Transverse colon (tissue), 3 donors: ENCODE results near the gene PRSS48.

Experiments
- EP300 ChIP-seq: sonication (generic); formaldehyde crosslinking; IDR thresholded peaks from one replicate; pipeline ENCODE4 v1.6.1; 2017; ENCODE audit warnings: antibody characterized with exemption, low read depth
- POLR2A ChIP-seq: fragments of 450-650 bp; IDR thresholded peaks from one replicate; pipeline ENCODE4 v1.6.1; 2016; ENCODE audit warnings: antibody characterized with exemption, mild to moderate bottlenecking, moderate library complexity
- TF ChIP-seq, protein P1 (sequence below), 5 experiments: fragments of 200-600 bp in 3 of 5; fragments of 450-650 bp in 2 of 5; sonication (generic) in 3 of 5; IDR thresholded peaks; 1 replicate in 2 of 5; 2 replicates in 3 of 5; pipeline ENCODE4 v1.5.1; 2016 to 2017; ENCODE audit warnings: antibody characterized with exemption in 5 of 5, inconsistent platforms in 3 of 5, mild to moderate bottlenecking in 2 of 5, moderate library complexity in 1 of 5

DNA sequence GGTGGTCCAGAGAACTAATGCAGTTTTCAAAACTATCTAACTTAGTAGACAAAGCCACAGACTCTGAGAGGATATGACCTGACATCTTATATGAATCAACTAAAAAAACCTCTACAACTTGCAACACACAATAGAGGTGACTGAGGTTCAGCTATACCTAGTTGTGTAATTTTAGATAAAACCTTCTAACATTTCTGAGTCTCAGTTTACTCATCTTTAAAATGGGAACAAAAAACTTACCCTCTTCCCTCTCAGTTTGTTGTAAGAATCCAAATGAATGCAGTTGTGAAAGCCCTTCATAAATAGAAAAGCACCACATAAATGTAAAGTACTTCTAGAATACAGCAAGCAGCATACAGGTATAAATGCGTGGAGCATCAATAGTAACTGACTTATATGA lies 42.5 kb downstream of the PRSS48 start:
- TF ChIP-seq, protein P1, sequence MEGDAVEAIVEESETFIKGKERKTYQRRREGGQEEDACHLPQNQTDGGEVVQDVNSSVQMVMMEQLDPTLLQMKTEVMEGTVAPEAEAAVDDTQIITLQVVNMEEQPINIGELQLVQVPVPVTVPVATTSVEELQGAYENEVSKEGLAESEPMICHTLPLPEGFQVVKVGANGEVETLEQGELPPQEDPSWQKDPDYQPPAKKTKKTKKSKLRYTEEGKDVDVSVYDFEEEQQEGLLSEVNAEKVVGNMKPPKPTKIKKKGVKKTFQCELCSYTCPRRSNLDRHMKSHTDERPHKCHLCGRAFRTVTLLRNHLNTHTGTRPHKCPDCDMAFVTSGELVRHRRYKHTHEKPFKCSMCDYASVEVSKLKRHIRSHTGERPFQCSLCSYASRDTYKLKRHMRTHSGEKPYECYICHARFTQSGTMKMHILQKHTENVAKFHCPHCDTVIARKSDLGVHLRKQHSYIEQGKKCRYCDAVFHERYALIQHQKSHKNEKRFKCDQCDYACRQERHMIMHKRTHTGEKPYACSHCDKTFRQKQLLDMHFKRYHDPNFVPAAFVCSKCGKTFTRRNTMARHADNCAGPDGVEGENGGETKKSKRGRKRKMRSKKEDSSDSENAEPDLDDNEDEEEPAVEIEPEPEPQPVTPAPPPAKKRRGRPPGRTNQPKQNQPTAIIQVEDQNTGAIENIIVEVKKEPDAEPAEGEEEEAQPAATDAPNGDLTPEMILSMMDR (IDR thresholded peaks at IDR 0.05): no peak
- no peak for TF ChIP-seq EP300
- TF ChIP-seq POLR2A: no peak
